Nasal cavity respiratory epithelium epithelial cell of viscerocranial mucosa (primary cell): Measurements from ENCODE around the gene MSTN. TPM values are rescaled to one million over a fixed set of nuclear protein-coding genes. Genes with fewer than 3 reads are reported as not detected.

Source experiments
- total RNA-seq: library from RNA; depleted of rRNA; stranded (reverse); fragments of >200 nt; gene quantifications from 2 replicates; pipeline ENCODE4 v1.2.3, GENCODE V29; 2014

The MSTN gene
- under 0.01 and 0.28 TPM in 2 replicates for total RNA-seq

DNA sequence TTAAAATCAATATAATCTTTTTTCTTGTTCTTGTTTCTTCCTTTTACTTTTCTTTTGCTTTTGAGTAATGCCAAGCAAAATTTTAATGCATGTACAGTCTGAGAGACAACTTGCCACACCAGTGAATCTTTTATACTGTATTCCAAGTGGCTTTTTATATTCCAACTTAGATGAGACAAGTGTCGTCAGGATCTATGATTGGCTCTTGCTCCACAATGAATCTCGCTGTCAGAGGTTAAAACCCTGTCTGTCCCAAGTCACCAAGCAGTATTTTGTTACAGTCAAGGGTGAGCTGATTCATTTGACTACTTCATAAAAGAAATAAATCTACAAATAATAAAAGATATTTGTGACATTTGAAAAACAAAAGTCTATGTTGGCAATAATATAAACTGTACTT, at the start of gene MSTN:
MSTN (minus strand) TSS at position 129 of the 400 bp plus-strand sequence. CDS start 133 bp downstream, outside the sequence.

